GM19395 (cell line): ENCODE results near the gene ITSN1.
"Not testable (repeated sequence)": the region's sequence is repeated elsewhere in the genome, so short reads cannot be mapped to it uniquely, and the experiment has no call there.

Experiments used
- ATAC-seq: cut with Tn5 transposase; IDR thresholded peaks from one replicate; pipeline ENCODE4 v1.9.1; 2021; ENCODE audit warnings: mild to moderate bottlenecking, moderate library complexity; ENCODE audit not compliant: unreplicated experiment

ITSN1 gene

DNA sequence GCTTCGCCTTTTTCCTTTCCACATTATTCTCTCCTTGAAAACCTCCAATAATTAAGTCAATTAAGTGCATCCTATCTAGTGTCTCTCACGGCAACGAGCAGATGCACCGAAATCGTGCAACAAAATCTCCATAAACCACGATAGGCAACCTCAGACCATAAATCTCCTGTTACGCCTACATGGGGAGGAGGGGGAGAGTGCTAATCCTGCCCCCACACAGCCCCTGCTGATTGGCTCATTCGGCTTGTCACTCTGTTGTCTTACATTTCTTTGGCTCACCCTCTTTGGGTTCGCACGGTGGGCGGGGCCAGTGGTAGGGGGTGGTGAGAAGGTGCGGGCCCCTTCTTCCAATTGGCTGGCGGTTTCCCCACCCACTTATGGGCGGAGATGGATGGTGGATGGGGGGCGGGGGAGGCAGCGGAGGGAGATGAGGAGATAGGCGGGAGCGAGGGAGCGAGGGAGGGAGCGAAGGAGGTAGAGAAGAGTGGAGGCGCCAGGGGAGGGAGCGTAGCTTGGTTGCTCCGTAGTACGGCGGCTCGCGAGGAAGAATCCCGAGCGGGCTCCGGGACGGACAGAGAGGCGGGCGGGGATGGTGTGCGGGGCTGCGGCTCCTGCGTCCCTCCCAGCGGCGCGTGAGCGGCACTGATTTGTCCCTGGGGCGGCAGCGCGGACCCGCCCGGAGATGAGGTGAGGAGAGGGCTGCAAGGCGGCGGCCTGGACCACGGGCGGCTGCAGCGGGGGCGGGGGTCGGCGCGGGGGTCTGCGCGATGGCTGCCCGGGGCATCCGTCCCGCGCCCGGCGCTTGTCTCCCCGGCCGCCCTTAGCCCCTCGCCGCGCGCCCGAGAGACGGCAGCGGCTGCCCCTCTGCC, at the start of gene ITSN1:
Gene ITSN1 (plus strand): TSS at position 475 of the 869 bp plus-strand sequence. CDS start 76,328 bp downstream, outside the sequence.
- peak; percentile 90 for ATAC-seq

DNA sequence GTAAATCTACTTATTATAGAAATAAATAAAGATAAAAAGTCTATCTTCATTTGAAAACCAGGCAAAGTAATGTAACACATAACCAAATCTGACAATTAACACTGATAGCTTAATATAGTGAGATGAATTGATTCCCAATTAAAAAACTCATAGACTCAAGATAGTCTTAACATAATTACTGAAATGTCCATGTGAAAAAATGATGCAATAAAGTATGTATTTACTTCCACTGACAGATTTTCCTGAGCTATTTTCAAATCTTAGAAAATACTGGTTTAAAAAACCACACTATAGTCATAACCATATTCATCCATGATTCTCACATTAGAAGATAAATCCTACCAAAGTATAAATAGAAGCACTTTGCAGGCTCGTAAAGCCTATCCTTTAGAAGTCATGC, 44.2 kb upstream of the ITSN1 start:
- ATAC-seq: no peak

- ATAC-seq: no peak
Measured at GRCh38 chr21:33608559-33608958, 33.7 kb upstream of the ITSN1 start.

GRCh38 chr21:33611006-33611744, 31.1 kb upstream of the ITSN1 start:
- no peak for ATAC-seq

- not testable (repeated sequence) for ATAC-seq
Measured at GRCh38 chr21:33617565-33617964, 24.7 kb upstream of the ITSN1 start.

DNA sequence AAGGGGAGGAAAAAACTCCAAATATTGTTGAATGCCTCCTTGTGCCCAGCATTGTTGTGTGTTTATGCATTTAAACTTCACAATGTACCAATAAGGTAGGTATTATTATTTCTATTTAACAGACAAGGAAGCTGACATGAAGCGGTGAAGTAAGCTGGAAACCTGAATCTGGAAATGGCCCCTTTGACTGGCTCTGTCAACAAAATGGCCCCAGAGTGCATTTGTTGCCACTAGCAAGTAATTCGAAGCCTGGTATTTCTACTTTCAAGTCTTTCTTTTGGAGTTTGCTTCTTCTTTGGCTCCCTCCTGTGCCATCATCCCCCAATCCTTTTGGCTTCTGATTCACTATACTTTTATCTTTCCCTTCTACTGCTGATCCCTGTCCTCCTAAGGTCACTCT, 23.9 kb upstream of the ITSN1 start:
- ATAC-seq: no peak

DNA sequence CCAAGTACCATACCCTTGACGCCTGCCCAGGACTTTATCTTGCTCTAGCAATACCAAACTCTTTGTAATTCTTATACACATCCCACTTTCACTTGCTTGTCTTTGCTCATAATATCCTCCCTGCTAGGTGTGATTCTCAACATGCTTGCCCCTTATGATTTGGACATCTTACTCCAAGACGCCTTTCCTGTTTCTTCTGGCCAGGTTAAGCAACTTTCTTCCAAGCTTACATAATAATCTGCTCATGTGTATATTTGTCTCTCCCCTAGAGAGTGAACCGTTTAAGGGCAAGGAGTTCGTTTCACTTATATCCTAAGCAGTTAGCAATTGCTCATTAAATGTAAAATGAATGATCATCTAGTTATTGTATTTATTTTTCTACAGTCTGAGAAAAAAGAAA, 22.6 kb upstream of the ITSN1 start:
- no peak for ATAC-seq

- no peak for ATAC-seq
Measured at GRCh38 chr21:33622253-33622652, 20.0 kb upstream of the ITSN1 start.

DNA sequence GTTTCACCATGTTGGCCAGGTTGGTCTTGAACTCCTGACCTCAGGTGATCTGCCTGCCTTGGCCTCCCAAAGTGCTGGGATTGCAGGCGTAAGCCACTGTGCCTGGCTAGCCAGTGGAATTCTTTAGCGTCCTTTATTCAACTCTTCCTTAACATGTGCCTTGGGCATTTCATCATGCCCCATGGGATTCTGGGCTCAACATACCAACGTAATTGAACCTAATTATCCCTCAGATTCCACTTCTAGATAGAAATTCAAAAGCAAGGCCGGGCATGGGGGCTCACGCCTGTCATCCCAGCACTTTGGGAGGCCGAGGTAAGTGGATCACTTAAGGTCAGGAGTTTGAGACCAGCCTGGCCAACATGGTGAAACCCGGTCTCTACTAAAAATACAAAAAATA, 16.1 kb upstream of the ITSN1 start:
- not testable (repeated sequence) for ATAC-seq

GRCh38 chr21:33634254-33634653, 8.0 kb upstream of the ITSN1 start:
- ATAC-seq: no peak

GRCh38 chr21:33640697-33641351, 1.5 kb upstream of the ITSN1 start:
- ATAC-seq: no peak

DNA sequence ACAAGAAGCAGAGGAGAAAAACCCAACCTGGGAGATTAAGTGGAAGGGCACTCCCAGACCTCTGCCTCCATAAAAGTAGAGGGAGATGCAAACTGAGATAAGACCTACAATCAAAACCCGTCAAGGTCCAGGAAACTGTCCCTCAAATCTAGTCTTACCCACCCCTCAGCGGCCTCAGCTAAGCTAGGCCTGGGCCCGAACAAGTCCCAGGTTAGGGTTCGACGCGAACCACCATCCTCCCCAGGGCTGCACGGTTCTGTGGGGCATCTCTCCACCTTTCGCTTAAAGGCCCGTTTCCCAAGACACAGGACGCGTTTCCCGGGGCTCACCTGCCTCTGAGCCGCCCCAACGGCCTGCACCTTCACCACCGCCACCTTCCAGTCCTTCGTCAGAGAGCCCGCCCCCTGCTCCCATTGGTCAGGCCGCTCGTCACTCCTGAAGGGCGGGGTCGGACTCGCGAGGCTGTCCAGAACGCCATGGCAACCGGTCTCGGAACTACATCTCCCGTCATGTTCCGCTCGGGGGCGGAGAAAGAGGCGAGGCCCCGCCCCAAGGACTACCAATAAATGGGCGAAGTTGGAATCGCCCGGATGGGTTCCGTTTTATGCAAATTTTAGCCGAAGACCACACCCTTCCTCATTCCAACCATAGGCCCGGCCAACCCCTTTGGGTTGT, 812 bp upstream of the ITSN1 start, which contains the start of gene CRYZL1:
Gene CRYZL1 (minus strand): TSS at position 390 of the 675 bp plus-strand sequence. CDS start 10,190 bp downstream, outside the sequence.
- peak; percentile 86 for ATAC-seq

DNA sequence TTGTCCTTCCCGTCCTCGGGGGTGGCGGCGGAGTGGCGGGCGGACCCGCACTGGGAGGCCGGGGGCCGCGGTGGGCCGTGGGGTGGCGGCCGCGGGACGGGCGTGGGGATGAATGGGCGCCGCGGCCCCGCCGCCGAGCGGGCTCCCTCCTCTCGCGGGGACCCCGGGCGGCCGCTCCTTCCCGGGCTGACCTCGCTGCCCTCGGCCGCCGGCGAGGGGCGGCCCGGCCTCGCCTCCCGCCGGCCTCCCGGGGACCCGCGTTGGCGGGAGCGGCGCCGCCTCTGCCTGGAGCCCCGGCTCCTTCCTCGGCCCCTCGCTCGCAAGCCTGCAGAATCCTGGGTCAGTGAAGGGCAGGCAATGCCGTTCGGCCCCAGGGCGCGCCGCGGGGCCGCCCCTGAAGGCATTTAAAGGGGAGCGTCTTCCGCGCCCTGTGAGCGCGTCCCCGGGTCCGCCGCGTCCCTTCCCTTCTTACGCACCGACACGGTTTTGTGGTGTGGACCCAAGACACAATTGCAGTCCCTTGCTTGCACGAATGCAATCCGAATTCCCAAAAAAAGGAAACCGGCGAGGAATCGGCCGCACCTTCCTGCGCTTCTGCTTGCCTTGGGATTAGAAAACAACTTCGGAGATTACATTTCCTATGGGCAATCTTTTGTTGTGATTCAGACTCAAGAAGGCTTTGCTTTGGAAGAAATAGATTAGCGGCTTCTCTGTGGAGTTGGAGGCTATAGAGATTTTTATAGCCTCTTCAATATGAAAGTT, 776 bp downstream of the ITSN1 start:
- no peak for ATAC-seq

DNA sequence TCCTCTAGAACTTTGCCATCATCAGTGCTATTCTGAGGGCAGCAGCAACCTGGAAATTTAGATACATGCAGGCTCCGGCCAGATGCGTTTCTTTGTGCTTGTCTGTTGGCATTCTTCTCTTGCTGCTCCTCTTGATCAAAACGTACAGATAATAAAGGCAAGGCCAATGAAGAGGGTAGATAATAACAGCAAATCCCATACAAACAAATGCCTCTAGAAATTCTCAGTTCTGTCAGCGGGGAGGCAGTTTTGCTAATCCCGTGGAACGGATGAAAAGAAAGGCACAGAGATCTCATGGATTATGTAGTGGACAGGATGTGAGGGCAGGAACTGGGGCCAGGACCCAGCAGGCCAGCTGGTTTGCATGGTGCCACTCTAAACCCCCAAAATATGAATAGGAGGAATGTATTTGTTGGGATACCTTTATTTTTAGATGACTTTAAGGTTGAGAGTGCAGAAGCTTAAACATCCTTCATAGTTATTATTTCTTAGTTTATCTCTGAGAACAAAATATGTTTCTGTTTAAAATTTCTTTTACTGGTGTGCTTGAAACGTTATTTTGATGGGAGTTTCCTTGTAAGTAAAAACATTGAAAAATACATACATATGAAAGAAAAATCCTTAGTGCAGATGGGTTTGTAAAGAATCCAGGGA, 1.5 kb downstream of the ITSN1 start:
- no peak for ATAC-seq

- ATAC-seq: no peak
Measured at GRCh38 chr21:33644383-33645074, 2.2 kb downstream of the ITSN1 start.

DNA sequence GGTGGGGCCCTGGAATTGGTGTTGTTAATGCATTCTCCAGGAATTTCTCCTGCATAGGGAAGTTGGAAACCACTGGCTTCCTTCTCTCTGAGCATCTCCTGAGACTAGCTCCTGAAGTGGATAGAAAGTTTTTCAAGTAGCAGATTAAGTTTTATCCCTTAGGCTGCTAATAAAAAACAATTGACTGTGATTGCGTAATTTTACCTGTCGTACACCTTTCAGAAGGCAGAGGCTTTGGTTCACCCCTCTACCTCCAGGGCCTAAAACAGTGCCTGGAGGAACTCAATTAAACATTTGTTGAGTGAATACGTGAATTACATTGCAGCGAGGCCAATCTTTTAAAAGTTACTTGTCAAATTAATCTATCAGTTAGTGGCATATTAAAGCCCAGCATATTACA, 3.4 kb downstream of the ITSN1 start:
- ATAC-seq: no peak

- no peak for ATAC-seq
Measured at GRCh38 chr21:33647587-33647986, 5.3 kb downstream of the ITSN1 start.

DNA sequence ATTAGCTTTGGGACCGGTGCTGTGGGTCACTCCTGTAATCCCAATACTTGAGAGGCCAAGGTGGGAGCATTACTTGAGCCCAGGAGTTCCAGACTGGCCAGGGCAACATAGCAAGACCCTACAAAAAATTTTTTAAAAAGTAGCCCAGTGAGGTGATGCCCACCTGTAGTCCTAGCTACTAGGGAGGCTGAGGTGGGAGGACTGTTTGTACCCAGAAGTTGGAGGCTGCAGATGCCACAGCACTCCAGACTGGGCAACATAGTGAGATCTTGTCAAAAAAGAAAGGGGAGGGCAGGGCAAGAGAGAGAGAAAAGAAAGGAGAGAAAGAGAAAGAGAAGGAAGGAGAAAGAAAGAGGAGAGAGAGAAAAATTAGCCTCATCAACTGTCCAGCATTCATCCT, 6.3 kb downstream of the ITSN1 start:
- ATAC-seq: no peak

DNA sequence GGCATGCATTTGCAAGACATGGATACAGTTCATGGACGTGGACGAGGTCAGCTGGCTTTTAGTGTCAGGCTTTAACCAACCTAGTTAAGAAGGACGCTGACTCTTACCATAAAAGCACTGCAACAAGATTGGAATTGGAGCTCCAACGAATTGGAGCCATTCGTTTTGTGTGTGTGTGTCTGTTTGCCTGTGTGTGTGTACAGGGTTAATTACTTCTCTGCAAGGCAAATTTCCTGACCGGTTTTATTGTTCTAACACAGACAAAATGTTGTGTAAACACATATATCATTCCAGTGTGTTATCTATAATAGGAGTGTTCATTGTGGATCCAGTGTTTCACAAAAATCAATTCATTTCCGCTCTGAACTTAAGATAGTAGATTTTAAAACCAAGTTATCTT, 7.9 kb downstream of the ITSN1 start:
- no peak for ATAC-seq
